Osteocyte (in vitro differentiated cells): ENCODE data around the gene CLEC16A. TPM values are rescaled to one million over a fixed set of nuclear protein-coding genes. Genes with fewer than 3 reads are reported as not detected.

Experiments used
- DNase-seq: peaks from one replicate; pipeline ENCODE4 v3.0.0; 2021; ENCODE audit warnings: mixed read lengths; ENCODE audit not compliant: unreplicated experiment; ENCODE audit errors: extremely low spot score
- H3K27ac Mint-ChIP-seq: one replicate; pipeline ENCODE4 v1.8.0; 2021; ENCODE audit warnings: mild to moderate bottlenecking, mixed read lengths; ENCODE audit not compliant: unreplicated experiment
- H3K27me3 Mint-ChIP-seq: one replicate; pipeline ENCODE4 v1.8.0; 2021; ENCODE audit warnings: mixed read lengths; ENCODE audit not compliant: unreplicated experiment
- H3K36me3 Mint-ChIP-seq: one replicate; pipeline ENCODE4 v1.8.0; 2021; ENCODE audit warnings: mixed read lengths; ENCODE audit not compliant: unreplicated experiment
- H3K4me1 Mint-ChIP-seq: one replicate; pipeline ENCODE4 v1.8.0; 2021; ENCODE audit warnings: mixed read lengths; ENCODE audit not compliant: unreplicated experiment
- H3K4me3 Mint-ChIP-seq: one replicate; pipeline ENCODE4 v1.8.0; 2021; ENCODE audit warnings: mild to moderate bottlenecking, moderate library complexity, mixed read lengths; ENCODE audit not compliant: unreplicated experiment
- H3K9me3 Mint-ChIP-seq: one replicate; pipeline ENCODE4 v1.8.0; 2021; ENCODE audit warnings: mixed read lengths; ENCODE audit not compliant: unreplicated experiment
- long read RNA-seq: library from polyadenylated mRNA; unstranded; transcript quantifications from one replicate; pipeline ENCODE4 v2.0.0, GENCODE V29; 2021
- total RNA-seq: library from RNA; stranded (reverse); gene quantifications from 2 replicates; pipeline ENCODE4 v1.2.1, GENCODE V29; 2021
- TF ChIP-seq, protein P1 (sequence below): fragments of 200-600 bp; sonication (generic); IDR thresholded peaks from 2 replicates; pipeline ENCODE4 v1.5.0; 2021; ENCODE audit warnings: antibody characterized with exemption, mild to moderate bottlenecking, moderate library complexity

The CLEC16A gene, protein sequence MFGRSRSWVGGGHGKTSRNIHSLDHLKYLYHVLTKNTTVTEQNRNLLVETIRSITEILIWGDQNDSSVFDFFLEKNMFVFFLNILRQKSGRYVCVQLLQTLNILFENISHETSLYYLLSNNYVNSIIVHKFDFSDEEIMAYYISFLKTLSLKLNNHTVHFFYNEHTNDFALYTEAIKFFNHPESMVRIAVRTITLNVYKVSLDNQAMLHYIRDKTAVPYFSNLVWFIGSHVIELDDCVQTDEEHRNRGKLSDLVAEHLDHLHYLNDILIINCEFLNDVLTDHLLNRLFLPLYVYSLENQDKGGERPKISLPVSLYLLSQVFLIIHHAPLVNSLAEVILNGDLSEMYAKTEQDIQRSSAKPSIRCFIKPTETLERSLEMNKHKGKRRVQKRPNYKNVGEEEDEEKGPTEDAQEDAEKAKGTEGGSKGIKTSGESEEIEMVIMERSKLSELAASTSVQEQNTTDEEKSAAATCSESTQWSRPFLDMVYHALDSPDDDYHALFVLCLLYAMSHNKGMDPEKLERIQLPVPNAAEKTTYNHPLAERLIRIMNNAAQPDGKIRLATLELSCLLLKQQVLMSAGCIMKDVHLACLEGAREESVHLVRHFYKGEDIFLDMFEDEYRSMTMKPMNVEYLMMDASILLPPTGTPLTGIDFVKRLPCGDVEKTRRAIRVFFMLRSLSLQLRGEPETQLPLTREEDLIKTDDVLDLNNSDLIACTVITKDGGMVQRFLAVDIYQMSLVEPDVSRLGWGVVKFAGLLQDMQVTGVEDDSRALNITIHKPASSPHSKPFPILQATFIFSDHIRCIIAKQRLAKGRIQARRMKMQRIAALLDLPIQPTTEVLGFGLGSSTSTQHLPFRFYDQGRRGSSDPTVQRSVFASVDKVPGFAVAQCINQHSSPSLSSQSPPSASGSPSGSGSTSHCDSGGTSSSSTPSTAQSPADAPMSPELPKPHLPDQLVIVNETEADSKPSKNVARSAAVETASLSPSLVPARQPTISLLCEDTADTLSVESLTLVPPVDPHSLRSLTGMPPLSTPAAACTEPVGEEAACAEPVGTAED
- 22.1 and 24.0 TPM in 2 replicates for total RNA-seq
- long read RNA-seq, partial matches to known transcripts = 23 of 33 reads
- long read RNA-seq, other reads (novel, unspliced or antisense) = 8 of 33 reads

DNA sequence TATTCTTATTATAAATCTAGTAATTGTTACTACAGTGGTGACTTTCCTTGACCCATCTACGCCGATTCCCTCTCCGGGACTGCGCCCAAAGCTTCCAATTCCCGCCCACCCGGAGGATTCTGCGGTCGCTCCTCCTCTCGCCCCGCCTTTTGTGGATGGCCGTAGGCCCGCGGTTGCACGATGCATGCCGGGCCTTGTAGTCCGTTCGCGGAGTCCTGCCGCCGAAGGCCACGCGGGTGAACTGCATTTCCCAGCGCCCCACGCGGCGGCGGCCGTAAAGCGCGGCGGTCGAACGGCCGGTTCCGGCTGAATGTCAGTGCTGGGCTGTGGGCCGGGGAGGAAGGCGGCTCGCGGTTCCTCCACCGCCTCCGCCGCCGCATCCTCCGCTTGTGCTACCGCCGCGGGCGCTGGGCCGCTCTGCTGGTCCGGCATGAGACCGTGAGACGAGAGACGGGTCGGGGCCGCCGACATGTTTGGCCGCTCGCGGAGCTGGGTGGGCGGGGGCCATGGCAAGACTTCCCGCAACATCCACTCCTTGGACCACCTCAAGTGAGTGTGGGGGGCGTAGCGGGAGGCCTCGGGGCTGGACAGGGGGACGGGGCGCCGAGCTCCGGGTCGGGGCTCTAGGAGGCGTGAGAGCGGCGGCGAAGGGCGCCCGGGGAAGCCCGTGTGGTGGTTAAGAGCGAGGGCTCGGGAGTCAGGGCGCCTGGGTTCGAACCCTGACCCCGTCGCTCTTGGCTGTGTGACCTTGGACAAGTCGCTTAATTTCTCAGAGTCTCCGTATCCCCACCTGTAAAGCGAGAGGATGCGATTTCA is at the start of gene CLEC16A:
Gene CLEC16A (plus strand): TSS at position 316 of the 816 bp plus-strand sequence. CDS start 154 bp downstream, at position 470.
- TF ChIP-seq, protein P1, sequence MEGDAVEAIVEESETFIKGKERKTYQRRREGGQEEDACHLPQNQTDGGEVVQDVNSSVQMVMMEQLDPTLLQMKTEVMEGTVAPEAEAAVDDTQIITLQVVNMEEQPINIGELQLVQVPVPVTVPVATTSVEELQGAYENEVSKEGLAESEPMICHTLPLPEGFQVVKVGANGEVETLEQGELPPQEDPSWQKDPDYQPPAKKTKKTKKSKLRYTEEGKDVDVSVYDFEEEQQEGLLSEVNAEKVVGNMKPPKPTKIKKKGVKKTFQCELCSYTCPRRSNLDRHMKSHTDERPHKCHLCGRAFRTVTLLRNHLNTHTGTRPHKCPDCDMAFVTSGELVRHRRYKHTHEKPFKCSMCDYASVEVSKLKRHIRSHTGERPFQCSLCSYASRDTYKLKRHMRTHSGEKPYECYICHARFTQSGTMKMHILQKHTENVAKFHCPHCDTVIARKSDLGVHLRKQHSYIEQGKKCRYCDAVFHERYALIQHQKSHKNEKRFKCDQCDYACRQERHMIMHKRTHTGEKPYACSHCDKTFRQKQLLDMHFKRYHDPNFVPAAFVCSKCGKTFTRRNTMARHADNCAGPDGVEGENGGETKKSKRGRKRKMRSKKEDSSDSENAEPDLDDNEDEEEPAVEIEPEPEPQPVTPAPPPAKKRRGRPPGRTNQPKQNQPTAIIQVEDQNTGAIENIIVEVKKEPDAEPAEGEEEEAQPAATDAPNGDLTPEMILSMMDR = no peak
- no peaks in the 10 kb centered on the region for H3K36me3 Mint-ChIP-seq
- H3K27ac Mint-ChIP-seq = peak within 1 kb of the TSS; percentile 76

DNA sequence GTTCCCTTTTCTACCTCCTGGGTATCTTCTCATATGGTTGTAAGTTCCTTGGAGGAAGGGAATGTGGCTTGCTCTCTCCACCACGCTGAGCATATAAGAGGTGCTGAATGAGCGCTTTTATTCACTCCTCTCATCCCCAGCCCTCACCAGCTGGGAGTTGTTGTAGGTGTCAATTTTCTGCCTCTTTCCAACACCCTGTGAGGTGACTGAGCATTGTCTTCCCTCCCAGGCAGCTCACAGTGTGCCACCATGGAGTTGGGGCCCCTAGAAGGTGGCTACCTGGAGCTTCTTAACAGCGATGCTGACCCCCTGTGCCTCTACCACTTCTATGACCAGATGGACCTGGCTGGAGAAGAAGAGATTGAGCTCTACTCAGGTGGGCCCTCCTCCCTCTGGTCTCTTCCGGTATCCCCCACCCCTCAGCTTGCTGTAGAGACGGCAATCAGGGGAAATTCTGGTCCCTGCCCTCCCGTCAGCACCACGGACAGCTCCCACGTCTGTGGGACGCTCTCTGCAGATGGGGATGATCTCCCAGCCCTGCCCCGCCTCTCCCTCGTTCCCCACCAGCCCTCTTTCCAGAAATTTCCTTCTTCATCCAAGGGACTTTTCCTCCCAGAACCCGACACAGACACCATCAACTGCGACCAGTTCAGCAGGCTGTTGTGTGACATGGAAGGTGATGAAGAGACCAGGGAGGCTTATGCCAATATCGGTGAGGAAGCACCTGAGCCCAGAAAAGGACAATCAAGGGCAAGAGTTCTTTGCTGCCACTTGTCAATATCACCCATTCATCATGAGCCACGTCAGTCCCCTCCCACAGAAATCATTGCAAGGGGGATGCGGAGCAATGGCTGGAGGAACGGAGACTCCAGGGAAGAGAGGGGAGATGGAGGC is 49.1 kb upstream of the CLEC16A start:
- no peak for DNase-seq
- no peak overlapping the region for H3K27ac Mint-ChIP-seq
- TF ChIP-seq, protein P1 = no peak
- H3K9me3 Mint-ChIP-seq = no peaks in the 10 kb centered on the region
- no peaks in the 10 kb centered on the region for H3K36me3 Mint-ChIP-seq
- no peak overlapping the region for H3K4me3 Mint-ChIP-seq
- no peaks in the 10 kb centered on the region for H3K27me3 Mint-ChIP-seq
- no peaks in the 10 kb centered on the region for H3K4me1 Mint-ChIP-seq

More for the DNA sequence above, at the start of gene CLEC16A:
- no peaks in the 10 kb centered on the region for H3K9me3 Mint-ChIP-seq
- peaks cover 52% of the 10 kb centered on the region for H3K4me1 Mint-ChIP-seq
- H3K4me3 Mint-ChIP-seq = peak within 1 kb of the TSS; percentile 88
- no peaks in the 10 kb centered on the region for H3K27me3 Mint-ChIP-seq
- peak; percentile 98 for DNase-seq

DNA sequence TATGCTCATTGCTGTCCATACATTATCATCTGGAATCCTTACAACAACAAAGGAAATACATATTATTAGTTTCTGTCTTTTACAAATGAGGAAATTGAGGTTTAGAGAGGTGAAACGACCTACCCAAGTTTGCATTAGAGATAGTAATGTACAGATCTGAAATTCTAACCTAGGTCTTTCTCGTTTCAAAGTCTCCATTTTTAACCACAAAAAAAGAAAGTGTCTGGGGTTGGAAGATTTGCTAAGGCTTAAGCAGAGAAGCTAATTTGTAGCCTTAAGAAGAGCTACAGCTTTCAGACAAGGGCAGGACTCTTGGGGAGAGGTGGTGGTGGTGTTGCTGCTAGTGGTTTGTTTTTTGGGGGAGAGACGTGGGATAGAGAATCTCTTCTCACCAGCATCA is 48.2 kb upstream of the CLEC16A start:
- no peak overlapping the region for H3K4me3 Mint-ChIP-seq
- TF ChIP-seq, protein P1 = no peak
- H3K4me1 Mint-ChIP-seq = no peaks in the 10 kb centered on the region
- no peaks in the 10 kb centered on the region for H3K36me3 Mint-ChIP-seq
- no peaks in the 10 kb centered on the region for H3K9me3 Mint-ChIP-seq
- H3K27ac Mint-ChIP-seq = no peak overlapping the region
- H3K27me3 Mint-ChIP-seq = no peaks in the 10 kb centered on the region
- DNase-seq = no peak

DNA sequence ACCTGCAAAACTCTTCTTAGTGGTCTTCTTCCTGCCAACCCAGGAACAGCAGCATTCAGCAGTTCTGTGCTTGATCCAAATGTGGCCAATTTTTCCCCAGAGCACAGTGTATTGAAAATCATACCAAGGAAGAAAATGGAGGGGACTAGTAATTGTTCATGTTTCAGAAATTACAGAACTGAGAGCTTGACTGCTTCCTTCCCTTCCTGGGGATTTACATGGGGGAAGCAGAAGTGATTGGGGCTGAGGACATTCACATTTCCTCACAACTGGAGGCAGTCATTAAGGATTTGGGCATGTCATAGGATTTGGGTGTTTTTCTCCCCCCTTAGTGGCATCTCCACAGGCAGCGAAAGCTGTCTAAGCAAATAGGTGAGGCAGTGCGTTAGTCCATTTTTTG is 47.6 kb upstream of the CLEC16A start:
- TF ChIP-seq, protein P1 = no peak

More for the DNA sequence above, 47.6 kb upstream of the CLEC16A start:
- Mint-ChIP-seq H3K4me3 (no peak overlapping the region), H3K4me1 (no peaks in the 10 kb centered on the region), H3K27ac (no peak overlapping the region), H3K27me3 (no peaks in the 10 kb centered on the region), H3K36me3 (no peaks in the 10 kb centered on the region), H3K9me3 (no peaks in the 10 kb centered on the region)
- DNase-seq = no peak
